Gastrocnemius medialis (tissue), 4 donors: ENCODE data around the gene IGSF21. TPM values are rescaled to one million over a fixed set of nuclear protein-coding genes. Genes with fewer than 3 reads are reported as not detected.

ENCODE experiments used
- ATAC-seq, 2 donors: fragments of 150-250 bp; one replicate each; pipeline ENCODE4 v1.9.1; 2016
- DNase-seq, 2 donors: peaks; one replicate each; pipeline ENCODE4 v3.0.0-alpha.2; 2019
- H3K27ac ChIP-seq, 4 donors: fragments of 200-600 bp; sonication (generic); 1 replicate in 1 of 4; 2 replicates in 3 of 4; pipeline ENCODE4 v1.5.1; 2016 to 2018; ENCODE audit warnings: mild to moderate bottlenecking in 2 of 4, moderate library complexity in 1 of 4
- H3K27me3 ChIP-seq, 3 donors: fragments of 200-600 bp; sonication (generic) in 2 of 3; 1 replicate in 1 of 3; 2 replicates in 2 of 3; pipeline versions ENCODE4 v1.5.1 to v1.6.0; 2016 to 2019; ENCODE audit warnings: mild to moderate bottlenecking in 1 of 3, moderate library complexity in 1 of 3
- H3K36me3 ChIP-seq, 2 donors: fragments of 200-600 bp; sonication (generic) in 1 of 2; one replicate each; pipeline ENCODE4 v1.5.1; 2017 to 2018
- H3K4me1 ChIP-seq, 2 donors: fragments of 200-600 bp; sonication (generic) in 1 of 2; one replicate each; pipeline ENCODE4 v1.5.1; 2016 to 2017; ENCODE audit warnings: mild to moderate bottlenecking in 2 of 2
- H3K4me3 ChIP-seq, 4 donors: fragments of 200-600 bp; sonication (generic) in 3 of 4; 1 replicate in 1 of 4; 2 replicates in 3 of 4; pipeline ENCODE4 v1.5.1; 2016 to 2019; ENCODE audit warnings: mild to moderate bottlenecking in 2 of 4
- H3K9me3 ChIP-seq, 3 donors: fragments of 200-600 bp; sonication (generic) in 2 of 3; 1 replicate in 1 of 3; 2 replicates in 2 of 3; pipeline ENCODE4 v1.5.1; 2016 to 2019
- CTCF ChIP-seq, 5 experiments: fragments of 450-650 bp in 3 of 5; fragments of 200-600 bp in 2 of 5; sonication (generic) in 2 of 5; IDR thresholded peaks in 4 of 5; conservative IDR thresholded peaks in 1 of 5; 1 replicate in 4 of 5; 2 replicates in 1 of 5; pipeline ENCODE4 v1.5.1; 2016 to 2019; ENCODE audit warnings: antibody characterized with exemption in 5 of 5, mild to moderate bottlenecking in 3 of 5, moderate library complexity in 3 of 5
- POLR2A ChIP-seq, 2 donors: fragments of 450-650 bp; IDR thresholded peaks; one replicate each; pipeline ENCODE4 v1.6.1; 2017; ENCODE audit warnings: antibody characterized with exemption in 2 of 2, mild to moderate bottlenecking in 2 of 2, moderate library complexity in 2 of 2
- in situ Hi-C, 4 donors: fragments of 200-750 bp; cut with MboI; loops; one replicate each; pipeline versions ENCODE4 v1.15.0 to v1.8.0; 2017; ENCODE audit warnings: low sequenced_read_pairs in 4 of 4
- intact Hi-C: fragments of 100-400 bp; cut with DNase I; formaldehyde crosslinking; loops from one replicate; pipeline ENCODE4 v1.15.1; 2023; ENCODE audit warnings: low total_unique reads
- total RNA-seq, 4 donors: library from RNA; depleted of rRNA; stranded (reverse); fragments of >200 nt; gene quantifications; one replicate each; pipeline versions ENCODE4 v1.1.0 to v1.2.3, GENCODE V29; 2016

The IGSF21 gene
- total RNA-seq, 4 donors from 2014 or later, result 0.32 to 0.66 (median 0.53) TPM

- Histone ChIP-seq H3K36me3 (no peaks in the 10 kb centered on the region), H3K4me1 (no peaks in the 10 kb centered on the region), H3K27me3 (peaks cover 0 to 14% (median 5%) of the 10 kb centered on the region in 3 donors), H3K27ac (no peak overlapping the region), H3K9me3 (no peaks in the 10 kb centered on the region), H3K4me3 (no peak overlapping the region)
- intact Hi-C loops (no loop called here), in situ Hi-C loops (no loop called here)
- TF ChIP-seq CTCF (IDR thresholded peaks at IDR 0.05 in 4 of 5, conservative IDR thresholded peaks at IDR 0.05 in 1 of 5) (no peak), POLR2A (IDR thresholded peaks at IDR 0.05) (no peak)
- DNase-seq (no peak), ATAC-seq (no peak)
Measured at GRCh38 chr1:18341291-18342069, 233.9 kb downstream of the IGSF21 start.

- no peak for DNase-seq
- in situ Hi-C loops, result no loop called here
- H3K27ac ChIP-seq, result no peak overlapping the region
- H3K36me3 ChIP-seq, result no peaks in the 10 kb centered on the region
- intact Hi-C loops, result no loop called here
- no peak overlapping the region for H3K4me3 ChIP-seq
- no peak for ATAC-seq
- TF ChIP-seq POLR2A (IDR thresholded peaks at IDR 0.05) (no peak), CTCF (IDR thresholded peaks at IDR 0.05 in 4 of 5, conservative IDR thresholded peaks at IDR 0.05 in 1 of 5) (no peak)
- H3K4me1 ChIP-seq, result no peaks in the 10 kb centered on the region
- no peaks in the 10 kb centered on the region for H3K9me3 ChIP-seq
- H3K27me3 ChIP-seq, result peaks cover 0 to 14% (median 5%) of the 10 kb centered on the region in 3 donors
Measured at GRCh38 chr1:18342744-18343143, 235.1 kb downstream of the IGSF21 start.

GRCh38 chr1:18343581-18343980 is 236.0 kb downstream of the IGSF21 start:
- H3K9me3 ChIP-seq, result no peaks in the 10 kb centered on the region
- no peak overlapping the region for H3K4me3 ChIP-seq
- in situ Hi-C loops, result no loop called here
- H3K27ac ChIP-seq, result no peak overlapping the region
- DNase-seq (no peak), ATAC-seq (no peak)
- H3K4me1 ChIP-seq, result no peaks in the 10 kb centered on the region
- intact Hi-C loops, result no loop called here
- TF ChIP-seq CTCF (IDR thresholded peaks at IDR 0.05 in 4 of 5, conservative IDR thresholded peaks at IDR 0.05 in 1 of 5), result no peak
- no peaks in the 10 kb centered on the region for H3K36me3 ChIP-seq
- H3K27me3 ChIP-seq, result peaks cover 0 to 14% (median 5%) of the 10 kb centered on the region in 3 donors

- peaks cover 0 to 14% (median 5%) of the 10 kb centered on the region in 3 donors for H3K27me3 ChIP-seq
- TF ChIP-seq CTCF (IDR thresholded peaks at IDR 0.05 in 4 of 5, conservative IDR thresholded peaks at IDR 0.05 in 1 of 5) (no peak), POLR2A (IDR thresholded peaks at IDR 0.05) (no peak)
- H3K36me3 ChIP-seq, result no peaks in the 10 kb centered on the region
- H3K4me3 ChIP-seq, result no peak overlapping the region
- in situ Hi-C loops, result no loop called here
- H3K27ac ChIP-seq, result no peak overlapping the region
- DNase-seq (no peak), ATAC-seq (no peak)
- intact Hi-C loops, result no loop called here
- no peaks in the 10 kb centered on the region for H3K4me1 ChIP-seq
- no peaks in the 10 kb centered on the region for H3K9me3 ChIP-seq
Measured at GRCh38 chr1:18344755-18345154, 237.2 kb downstream of the IGSF21 start.
